Measurements from ENCODE around the gene KCNQ5.

Gene KCNQ5

DNA sequence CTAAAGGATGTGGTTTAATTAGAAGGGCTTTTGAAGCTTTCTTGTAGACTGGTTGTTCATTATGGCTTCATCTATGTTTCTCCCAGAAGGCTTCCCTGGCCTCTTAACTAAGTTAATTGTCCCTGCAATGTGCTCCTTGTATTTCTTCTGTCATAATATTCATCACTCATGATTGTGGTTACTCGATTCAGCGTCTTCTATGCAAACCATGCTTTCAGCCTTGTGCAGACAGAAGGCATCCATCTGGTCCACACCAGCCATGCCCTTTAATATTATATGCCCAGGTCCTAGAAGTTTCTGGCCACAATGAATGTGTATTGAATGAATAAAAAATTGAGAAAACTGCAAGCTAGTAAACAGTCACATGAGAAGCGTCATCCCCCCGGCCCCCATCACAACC lies 440.3 kb downstream of the KCNQ5 start:
- TF ChIP-seq, protein P1, sequence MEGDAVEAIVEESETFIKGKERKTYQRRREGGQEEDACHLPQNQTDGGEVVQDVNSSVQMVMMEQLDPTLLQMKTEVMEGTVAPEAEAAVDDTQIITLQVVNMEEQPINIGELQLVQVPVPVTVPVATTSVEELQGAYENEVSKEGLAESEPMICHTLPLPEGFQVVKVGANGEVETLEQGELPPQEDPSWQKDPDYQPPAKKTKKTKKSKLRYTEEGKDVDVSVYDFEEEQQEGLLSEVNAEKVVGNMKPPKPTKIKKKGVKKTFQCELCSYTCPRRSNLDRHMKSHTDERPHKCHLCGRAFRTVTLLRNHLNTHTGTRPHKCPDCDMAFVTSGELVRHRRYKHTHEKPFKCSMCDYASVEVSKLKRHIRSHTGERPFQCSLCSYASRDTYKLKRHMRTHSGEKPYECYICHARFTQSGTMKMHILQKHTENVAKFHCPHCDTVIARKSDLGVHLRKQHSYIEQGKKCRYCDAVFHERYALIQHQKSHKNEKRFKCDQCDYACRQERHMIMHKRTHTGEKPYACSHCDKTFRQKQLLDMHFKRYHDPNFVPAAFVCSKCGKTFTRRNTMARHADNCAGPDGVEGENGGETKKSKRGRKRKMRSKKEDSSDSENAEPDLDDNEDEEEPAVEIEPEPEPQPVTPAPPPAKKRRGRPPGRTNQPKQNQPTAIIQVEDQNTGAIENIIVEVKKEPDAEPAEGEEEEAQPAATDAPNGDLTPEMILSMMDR (conservative IDR thresholded peaks at IDR 0.05; ENCODE audit: low read length) = no peak
- no peak overlapping the region for H3K4me3 ChIP-seq (ENCODE audit: low read length)
- DNase-seq (ENCODE audit: low read depth) = peak; percentile 76

DNA sequence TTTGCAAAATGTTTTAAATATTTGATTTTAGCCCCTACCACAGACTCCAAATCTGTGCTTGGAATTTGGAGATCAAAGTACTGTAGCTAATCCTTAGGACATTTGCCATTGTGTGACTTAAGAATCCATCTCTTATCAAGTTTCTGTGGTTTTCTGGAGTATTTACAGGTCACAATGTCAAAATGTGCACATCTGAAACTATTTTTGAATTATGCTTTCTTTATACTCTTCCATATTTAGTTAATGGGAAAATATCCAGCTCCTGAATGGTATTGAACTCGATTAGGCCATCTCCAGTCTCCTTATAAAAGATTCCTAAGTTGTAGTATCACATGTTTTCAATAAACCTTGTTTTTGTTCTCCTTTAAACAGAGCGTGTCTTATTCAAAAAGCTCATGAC lies 441.0 kb downstream of the KCNQ5 start:
- no peak overlapping the region for H3K4me3 ChIP-seq (ENCODE audit: low read length)
- peak; percentile 68 for DNase-seq (ENCODE audit: low read depth)
- TF ChIP-seq, protein P1 (conservative IDR thresholded peaks at IDR 0.05; ENCODE audit: low read length) = no peak

DNA sequence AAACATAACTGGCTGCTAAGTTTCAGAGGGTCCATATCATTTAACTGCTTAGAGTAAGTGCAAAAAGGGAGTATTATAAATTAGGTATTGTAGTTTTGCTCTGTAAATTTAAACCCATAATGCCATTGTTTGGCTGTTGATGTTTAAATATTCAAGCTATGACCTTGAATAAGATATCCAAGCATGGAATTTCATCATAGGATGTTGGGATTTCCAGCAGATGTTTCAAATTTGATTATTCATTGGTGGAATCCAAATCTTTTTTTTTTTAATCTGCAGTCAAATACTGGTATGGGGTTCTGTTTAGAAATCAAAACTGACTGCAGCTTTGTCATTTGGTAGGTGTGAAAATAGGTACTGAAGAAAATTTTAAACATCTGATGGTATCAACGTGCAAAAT lies 442.4 kb downstream of the KCNQ5 start:
- no peak overlapping the region for H3K4me3 ChIP-seq (ENCODE audit: low read length)
- TF ChIP-seq, protein P1 (conservative IDR thresholded peaks at IDR 0.05; ENCODE audit: low read length) = no peak
- DNase-seq (ENCODE audit: low read depth) = peak; percentile 61

DNA sequence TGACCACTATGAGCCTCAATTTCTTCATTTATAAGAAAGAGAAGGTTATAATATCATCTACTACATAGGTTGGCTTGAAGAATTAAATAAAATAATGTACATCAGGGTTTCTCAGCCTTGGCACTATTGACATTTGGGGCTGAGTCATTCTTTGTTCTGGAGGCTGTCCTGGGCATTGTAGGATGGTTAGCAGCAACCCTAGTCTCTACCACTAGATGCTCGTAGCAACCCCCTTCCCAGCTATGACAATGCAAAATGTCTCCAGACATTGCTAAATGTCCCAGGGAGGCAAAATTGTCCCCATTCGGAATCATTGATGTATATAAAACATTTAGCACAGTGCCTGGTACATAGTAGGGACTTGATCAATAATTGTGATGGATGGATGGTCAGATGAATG lies 451.4 kb downstream of the KCNQ5 start:
- DNase-seq (ENCODE audit: low read depth) = no peak
- no peak overlapping the region for H3K4me3 ChIP-seq (ENCODE audit: low read length)
- TF ChIP-seq, protein P1 (conservative IDR thresholded peaks at IDR 0.05; ENCODE audit: low read length) = no peak

DNA sequence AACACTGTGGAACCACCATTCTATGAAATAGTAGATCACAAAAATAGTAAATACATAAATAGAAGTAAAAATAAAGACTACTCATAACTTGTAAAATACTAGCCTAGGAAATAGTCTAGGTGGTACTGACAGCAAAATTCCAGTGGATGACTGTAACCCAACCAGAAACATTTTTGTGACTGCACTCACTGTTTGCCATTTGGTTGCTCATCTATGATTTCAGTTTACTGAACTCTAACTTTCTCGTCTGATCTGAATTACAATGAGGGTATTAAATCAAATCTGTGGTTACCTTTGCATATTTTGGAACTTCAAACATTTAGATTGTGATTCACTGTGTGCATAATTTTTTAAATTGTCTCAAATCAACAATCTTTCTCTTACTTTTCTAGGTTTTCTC lies 452.3 kb downstream of the KCNQ5 start:
- TF ChIP-seq, protein P1 (conservative IDR thresholded peaks at IDR 0.05; ENCODE audit: low read length) = no peak
- H3K4me3 ChIP-seq (ENCODE audit: low read length) = no peak overlapping the region
- DNase-seq (ENCODE audit: low read depth) = peak; percentile 78

DNA sequence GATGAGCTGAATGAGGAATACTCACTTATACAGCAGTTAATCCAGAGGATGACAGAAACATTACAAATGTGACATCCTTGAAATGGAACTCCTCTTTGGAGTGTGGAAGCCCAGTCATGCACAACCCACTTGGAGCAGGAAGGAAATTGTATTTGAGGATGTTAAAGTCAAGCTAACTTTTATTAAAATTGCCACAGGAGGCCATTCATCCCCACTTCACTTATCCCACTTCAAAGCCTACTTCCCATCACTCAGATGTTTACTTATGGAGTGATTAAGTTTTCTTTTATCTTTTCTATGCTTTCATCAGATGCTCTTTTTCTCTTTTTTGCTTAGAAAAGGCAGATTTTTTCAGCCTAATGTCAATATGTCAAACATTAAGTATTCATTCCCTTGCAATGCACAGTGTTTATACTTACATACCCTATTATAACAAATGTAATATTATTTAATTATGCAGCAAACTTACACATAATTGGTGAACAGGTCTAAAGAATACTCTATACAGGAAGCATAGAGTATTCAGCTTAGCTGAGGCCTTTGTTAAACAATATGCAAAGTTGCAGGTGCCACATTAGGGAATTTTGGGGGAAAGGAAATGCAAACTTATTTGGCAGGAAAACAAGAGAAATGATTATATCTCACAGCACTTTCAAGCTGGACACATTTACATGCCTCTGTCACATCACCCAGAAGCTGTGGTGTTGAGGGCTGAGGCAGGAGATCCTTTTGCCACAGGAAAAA lies 454.5 kb downstream of the KCNQ5 start:
- TF ChIP-seq, protein P1 (conservative IDR thresholded peaks at IDR 0.05; ENCODE audit: low read length) = no peak
- H3K4me3 ChIP-seq (ENCODE audit: low read length) = no peak overlapping the region
- no peak for DNase-seq (ENCODE audit: low read depth)

DNA sequence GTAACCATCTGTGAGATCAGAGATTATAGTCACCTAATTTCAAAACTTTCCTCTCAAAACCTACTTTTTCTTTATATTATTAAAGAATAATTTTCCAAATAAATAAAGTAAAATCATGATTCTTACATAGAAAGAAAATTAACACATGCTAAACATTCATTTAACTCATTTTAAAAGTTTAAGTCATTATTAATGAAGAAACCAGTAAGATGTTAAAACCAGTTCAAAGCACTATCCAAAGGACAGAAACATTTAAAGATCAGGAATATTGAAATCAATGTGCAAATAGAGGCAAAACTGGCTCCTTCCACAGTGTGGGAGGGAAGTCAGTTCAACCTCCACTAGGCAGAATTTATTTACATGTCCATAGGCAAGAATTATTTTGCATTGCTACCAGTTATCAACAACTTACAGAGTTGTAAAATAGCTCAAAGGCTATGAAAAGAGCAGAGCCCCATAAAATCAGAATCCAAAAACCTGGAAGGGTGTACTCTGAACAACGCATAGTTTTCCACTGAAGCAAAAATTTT lies 456.5 kb downstream of the KCNQ5 start:
- TF ChIP-seq, protein P1 (conservative IDR thresholded peaks at IDR 0.05; ENCODE audit: low read length) = no peak
- DNase-seq (ENCODE audit: low read depth) = no peak
- H3K4me3 ChIP-seq (ENCODE audit: low read length) = no peak overlapping the region
